Cortex of kidney (tissue), 1 donor: ENCODE measurements around the gene RNASE2.
"Not testable (repeated sequence)": the region's sequence is repeated elsewhere in the genome, so short reads cannot be mapped to it uniquely, and the experiment has no call there.

Experiments used
- DNase-seq: peaks from one replicate; lab custom pipeline; 2025; lab: John Stamatoyannopoulos, UW

The RNASE2 gene

DNA sequence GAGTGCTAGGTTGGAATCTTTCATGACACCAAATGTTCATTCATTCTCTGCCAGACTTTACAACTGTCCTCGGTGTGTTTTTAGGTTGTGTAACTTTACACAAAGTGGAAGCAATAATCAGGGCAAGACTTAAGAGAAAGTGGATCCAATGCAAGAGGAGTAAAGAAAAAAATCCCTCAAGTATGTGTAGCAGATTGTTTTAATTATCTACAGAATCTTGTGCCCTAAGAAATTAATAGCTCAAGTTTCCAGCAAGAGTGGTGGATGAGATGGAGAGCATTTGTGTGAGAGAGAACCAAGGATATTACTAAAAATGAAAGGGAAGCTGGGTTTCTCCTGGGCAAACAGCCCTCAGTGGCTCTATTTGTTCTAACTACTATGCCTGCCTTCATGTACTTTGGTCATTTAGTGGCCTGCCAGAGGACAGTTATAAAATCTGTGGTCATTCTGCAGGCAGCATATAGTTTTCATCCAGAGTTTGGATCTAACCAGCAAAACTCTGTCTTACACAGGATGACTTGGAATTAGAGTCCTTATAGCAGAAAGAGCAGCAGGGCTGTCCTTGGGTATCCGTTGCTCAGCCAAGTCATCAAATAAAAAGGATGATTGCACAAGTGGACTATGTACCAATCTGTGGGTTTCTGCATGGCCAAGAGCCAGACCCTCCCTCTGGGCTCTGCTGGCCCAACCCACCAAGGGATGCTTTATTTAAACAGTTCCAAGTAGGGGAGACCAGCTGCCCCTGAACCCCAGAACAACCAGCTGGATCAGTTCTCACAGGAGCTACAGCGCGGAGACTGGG lies at the start of gene RNASE2:
Gene RNASE2, plus strand, starts transcription at position 752 of the 802 bp plus-strand sequence. CDS start 285 bp downstream, outside the sequence.
- DNase-seq, result not testable (repeated sequence)

DNA sequence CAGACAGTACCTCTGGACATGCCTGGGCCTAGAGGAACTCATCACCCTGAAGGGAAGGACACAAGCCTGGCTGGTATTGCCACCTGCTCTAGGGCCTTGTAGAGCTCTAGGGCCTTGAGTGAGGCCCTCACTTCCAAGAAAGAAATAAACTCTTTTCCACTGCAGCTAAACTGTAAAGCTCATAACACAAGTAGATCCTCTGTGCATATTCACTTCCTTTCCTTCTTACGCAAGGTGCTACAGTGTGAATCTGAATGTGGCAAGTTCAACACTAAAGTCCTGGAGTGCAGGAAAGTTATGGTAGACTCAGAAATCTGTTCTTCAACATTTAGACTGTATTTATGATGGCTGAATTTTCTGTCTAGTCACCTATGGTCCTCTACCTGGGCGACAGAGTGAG lies 49.6 kb upstream of the RNASE2 start:
- DNase-seq, result no peak

DNA sequence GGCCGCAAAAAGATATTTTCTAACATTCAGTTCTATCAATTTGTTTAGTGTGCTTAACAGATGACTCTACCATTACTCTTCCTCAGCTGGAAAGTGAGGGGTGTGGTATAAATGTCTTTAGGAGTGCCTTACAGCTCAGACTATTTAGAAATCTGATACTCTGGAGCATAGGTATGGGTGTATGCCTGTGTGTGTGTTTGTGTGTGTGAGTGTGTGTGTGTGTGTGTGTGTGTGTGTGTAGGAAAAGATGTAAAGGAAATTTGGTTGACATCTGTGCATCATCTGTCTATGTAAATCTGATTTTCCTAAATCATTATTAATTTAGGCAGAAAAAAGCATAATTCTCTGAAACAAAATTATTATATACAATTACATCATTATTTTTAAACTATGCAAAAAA lies 48.1 kb upstream of the RNASE2 start:
- no peak for DNase-seq

- not testable (repeated sequence) for DNase-seq
Measured at GRCh38 chr14:20910822-20911221, 44.5 kb upstream of the RNASE2 start.

DNA sequence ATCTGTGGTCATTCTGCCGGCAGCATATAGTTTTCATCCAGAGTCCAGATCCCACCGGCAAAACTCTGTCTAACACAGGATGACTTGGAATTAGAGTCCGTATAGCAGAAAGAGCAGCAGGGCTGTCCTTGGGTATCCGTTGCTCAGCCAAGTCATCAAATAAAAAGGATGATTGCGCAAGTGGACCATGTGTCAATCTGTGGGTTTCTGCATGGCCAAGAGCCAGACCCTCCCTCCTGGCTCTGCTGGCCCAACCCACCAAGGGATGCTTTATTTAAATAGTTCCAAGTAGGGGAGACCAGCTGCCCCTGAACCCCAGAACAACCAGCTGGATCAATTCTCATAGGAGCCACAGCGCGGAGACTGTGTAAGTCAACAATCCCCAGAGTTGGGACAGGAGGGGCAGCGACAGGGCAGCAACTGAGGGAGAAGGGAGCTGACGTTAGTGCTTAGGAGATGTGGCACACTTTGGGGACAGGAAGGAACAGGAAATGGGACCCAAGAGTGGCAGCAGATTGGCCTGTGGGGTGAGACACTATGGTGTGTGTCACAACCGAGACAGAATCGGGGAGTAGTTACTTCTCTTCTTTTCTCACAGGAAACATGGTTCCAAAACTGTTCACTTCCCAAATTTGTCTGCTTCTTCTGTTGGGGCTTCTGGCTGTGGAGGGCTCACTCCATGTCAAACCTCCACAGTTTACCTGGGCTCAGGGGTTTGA lies 36.1 kb upstream of the RNASE2 start:
- not testable (repeated sequence) for DNase-seq

- not testable (repeated sequence) for DNase-seq
Measured at GRCh38 chr14:20923766-20924297, 31.5 kb upstream of the RNASE2 start.

- DNase-seq, result no peak
Measured at GRCh38 chr14:20934148-20934762, 21.0 kb upstream of the RNASE2 start.

DNA sequence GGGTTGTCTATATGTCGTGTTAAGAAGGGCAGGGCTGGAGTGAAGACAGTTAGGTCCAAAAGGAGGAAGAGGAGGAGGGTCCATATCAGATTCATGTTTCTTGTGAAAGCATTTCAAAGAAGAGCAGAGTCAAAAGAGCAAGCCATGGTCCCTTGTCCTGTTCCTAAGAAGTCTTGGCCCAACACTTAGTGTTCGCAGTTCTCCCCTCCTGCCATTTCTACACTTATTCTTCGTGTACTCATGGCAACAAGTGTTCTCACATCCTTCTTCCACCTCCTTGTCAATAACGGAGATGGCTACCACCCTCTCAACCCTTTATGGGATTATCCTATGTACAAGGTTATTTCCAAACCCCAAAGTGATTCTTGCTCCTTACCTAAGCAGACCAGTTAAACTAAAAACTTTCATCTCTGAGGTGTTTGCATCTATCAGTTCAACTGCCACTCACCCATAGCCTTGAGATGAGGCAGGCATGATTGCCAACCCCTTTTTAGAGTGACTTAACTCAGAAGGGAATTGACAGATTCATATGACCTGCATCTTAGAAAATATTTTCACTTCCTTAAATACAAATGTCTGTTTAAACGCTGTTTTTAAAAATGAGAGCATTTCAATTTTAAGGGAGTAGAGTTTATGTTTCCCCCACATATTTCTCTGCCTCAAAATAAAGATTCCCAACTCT lies 19.8 kb upstream of the RNASE2 start:
- no peak for DNase-seq

DNA sequence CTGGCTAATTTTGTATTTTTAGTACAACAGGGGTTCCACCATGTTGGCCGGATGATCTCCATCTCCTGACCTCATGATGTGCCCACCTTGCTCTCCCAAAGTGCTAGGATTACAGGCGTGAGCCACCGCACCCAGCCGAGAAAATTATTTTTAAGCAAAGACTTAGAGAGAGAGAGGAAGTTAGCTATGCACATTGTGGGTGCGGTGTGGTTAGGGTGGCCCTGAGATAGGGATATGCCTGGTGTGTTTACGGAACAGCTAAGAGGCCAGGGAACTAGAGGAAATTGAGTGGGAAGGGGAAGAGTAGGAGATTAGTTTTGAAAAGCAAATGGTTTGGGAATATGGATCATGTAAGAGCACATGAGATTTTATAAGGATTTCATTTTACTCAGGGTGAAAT lies 10.1 kb upstream of the RNASE2 start:
- DNase-seq, result not testable (repeated sequence)

DNA sequence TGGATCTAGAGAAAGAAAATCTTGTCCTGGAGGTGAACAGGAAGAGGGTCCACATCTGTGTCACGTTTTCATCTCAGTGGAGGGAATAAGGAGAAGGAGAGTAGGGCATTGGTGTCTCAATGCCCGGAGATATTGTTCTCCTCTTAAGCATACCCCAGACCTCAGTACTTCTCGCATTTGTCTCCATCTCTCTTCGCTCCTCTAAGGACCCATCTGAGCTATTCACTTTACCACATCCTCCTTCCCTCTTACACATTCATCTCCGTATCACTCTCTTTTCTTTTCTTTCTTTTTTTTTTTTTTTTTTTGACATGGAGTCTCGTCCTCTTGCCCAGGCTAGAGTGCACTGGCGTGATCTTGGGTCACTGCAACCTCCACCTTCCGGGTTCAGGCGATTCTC lies 8.6 kb upstream of the RNASE2 start:
- DNase-seq, result not testable (repeated sequence)

GRCh38 chr14:20955538-20955873 lies 219 bp downstream of the RNASE2 start:
- DNase-seq, result not testable (repeated sequence)

GRCh38 chr14:20956376-20956976 lies 1.2 kb downstream of the RNASE2 start:
- DNase-seq, result no peak

DNA sequence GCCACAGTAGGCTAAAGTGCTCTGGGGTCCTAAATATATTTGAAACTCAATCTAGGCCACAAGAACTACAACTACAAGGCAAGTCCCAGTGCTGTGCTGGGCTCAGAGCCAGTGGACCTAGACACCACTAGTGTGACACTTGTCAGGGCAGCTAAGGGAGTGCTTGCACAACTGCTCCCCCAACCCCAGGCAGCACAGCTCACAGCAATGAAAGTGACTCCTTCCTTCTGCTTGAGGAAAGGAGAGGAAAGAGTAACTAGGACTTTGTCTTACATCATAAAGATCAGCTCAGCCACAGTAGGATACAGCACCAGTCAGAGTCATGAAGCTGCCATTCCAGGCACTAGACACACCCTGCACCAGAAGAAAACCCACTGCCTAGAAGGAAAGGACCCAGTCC lies 3.7 kb downstream of the RNASE2 start:
- DNase-seq, result not testable (repeated sequence)

GRCh38 chr14:20969336-20969735 lies 14.0 kb downstream of the RNASE2 start:
- no peak for DNase-seq

- DNase-seq, result no peak
Measured at GRCh38 chr14:20970647-20970982, 15.3 kb downstream of the RNASE2 start.

- DNase-seq, result peak; percentile 25
Measured at GRCh38 chr14:20970983-20971704, 15.9 kb downstream of the RNASE2 start.

- no peak for DNase-seq
Measured at GRCh38 chr14:20971705-20972021, 16.4 kb downstream of the RNASE2 start.

DNA sequence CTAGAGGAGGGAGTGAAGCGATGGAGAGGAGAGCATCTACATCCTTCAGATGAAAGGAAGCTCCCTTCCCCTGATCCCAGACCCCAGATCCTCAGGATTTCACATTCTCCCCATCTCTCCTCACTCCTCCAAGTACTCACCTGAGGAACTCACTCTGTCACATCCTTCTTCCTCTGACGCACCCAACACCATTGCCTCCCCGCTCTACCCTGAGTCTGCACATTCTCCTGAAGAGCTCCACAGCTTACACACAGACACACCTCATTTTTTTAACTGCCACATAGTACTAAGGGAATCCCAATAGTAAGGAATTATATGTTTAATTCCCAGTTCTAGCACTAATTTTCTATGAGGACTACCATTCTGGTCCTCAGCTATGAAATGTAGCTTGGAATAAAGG lies 18.2 kb downstream of the RNASE2 start:
- no peak for DNase-seq

- DNase-seq, result no peak
Measured at GRCh38 chr14:20976291-20976690, 21.0 kb downstream of the RNASE2 start.

- no peak for DNase-seq
Measured at GRCh38 chr14:20978687-20979086, 23.4 kb downstream of the RNASE2 start.

DNA sequence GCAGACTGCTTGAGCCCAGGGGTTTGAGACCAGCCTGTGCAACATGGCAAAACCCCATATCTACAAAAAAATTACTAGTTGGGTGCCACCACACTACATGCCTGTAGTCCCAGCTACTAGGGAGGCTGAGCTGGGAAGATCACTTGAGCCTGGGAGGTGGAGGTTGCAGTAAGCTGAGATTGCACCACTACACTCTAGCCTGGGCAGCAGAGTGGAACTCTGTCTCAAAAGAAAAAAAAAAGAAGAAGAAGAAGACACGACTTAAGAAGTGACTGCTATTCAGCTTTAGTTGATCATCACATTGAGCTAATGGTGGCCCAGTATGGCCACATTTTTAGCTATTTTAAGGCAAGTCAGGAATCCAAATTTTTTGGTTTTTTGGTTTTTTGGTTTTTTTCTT lies 25.6 kb downstream of the RNASE2 start:
- no peak for DNase-seq
